PC-9 (cell line): ENCODE data around the gene FAM168A. TPM values are rescaled to one million over a fixed set of nuclear protein-coding genes. Genes with fewer than 3 reads are reported as not detected.

ENCODE experiments used
- BruUV-seq: library from RNA; stranded (reverse); fragments of 400-500 nt; replicated peaks from 2 replicates; lab custom pipeline; 2021; lab: Mats Ljungman, UMichigan
- CTCF ChIA-PET: fragments of 300-600 bp; sonication (Branson Sonifier 250); formaldehyde crosslinking; loops from one replicate; lab custom pipeline; 2022; ENCODE audit warnings: antibody characterized with exemption; lab: Charles Lee
- POLR2A ChIA-PET: fragments of 300-600 bp; sonication (Branson Sonifier 250); formaldehyde crosslinking; loops from one replicate; lab custom pipeline; 2022; ENCODE audit warnings: antibody characterized with exemption; ENCODE audit not compliant: unreplicated experiment; lab: Charles Lee
- DNase-seq, 2 experiments: peaks; one replicate each; pipeline versions ENCODE4 v3.0.0 to v3.0.0-alpha.2; 2015 to 2022; ENCODE audit warnings: mixed read lengths in 1 of 2
- H2AFZ ChIP-seq: fragments of 200-600 bp; sonication (generic); 2 replicates; pipeline ENCODE4 v1.8.1; 2017; ENCODE audit warnings: antibody characterized with exemption
- H3F3A ChIP-seq: fragments of 200-600 bp; sonication (generic); 2 replicates; pipeline ENCODE4 v1.8.1; 2017; ENCODE audit warnings: antibody characterized with exemption, mild to moderate bottlenecking, low read depth; ENCODE audit not compliant: insufficient read depth
- H3K27ac ChIP-seq: fragments of 200-600 bp; sonication (generic); 2 replicates; pipeline ENCODE4 v1.6.1; 2016; ENCODE audit warnings: mixed run types
- H3K27me3 ChIP-seq: fragments of 200-600 bp; sonication (generic); 2 replicates; pipeline ENCODE4 v1.6.1; 2016; ENCODE audit warnings: low read depth, mixed run types; ENCODE audit not compliant: insufficient read depth
- H3K36me3 ChIP-seq: fragments of 200-600 bp; sonication (generic); 2 replicates; pipeline ENCODE4 v1.6.1; 2016; ENCODE audit warnings: low read depth, mixed run types
- H3K4me1 ChIP-seq: fragments of 200-600 bp; sonication (generic); replicated peaks from 2 replicates; pipeline ENCODE4 v1.6.1; 2016; ENCODE audit warnings: mixed run types; ENCODE audit not compliant: insufficient read depth
- H3K4me2 ChIP-seq: fragments of 200-600 bp; sonication (generic); 2 replicates; pipeline ENCODE4 v1.6.1; 2017; ENCODE audit warnings: mixed run types
- H3K4me3 ChIP-seq: fragments of 200-600 bp; sonication (generic); 2 replicates; pipeline ENCODE4 v1.6.1; 2016; ENCODE audit warnings: mixed run types
- H3K79me2 ChIP-seq: fragments of 200-600 bp; sonication (generic); 2 replicates; pipeline ENCODE4 v1.6.1; 2017; ENCODE audit warnings: low read depth, mixed run types
- H3K9me2 ChIP-seq: fragments of 200-600 bp; sonication (generic); 2 replicates; pipeline ENCODE4 v1.8.1; 2017; ENCODE audit warnings: mild to moderate bottlenecking; ENCODE audit not compliant: insufficient read depth
- H3K9me3 ChIP-seq: fragments of 200-600 bp; sonication (generic); 2 replicates; pipeline ENCODE4 v1.8.1; 2016; ENCODE audit warnings: low read depth; ENCODE audit not compliant: insufficient read depth
- H4K20me1 ChIP-seq: fragments of 200-600 bp; sonication (generic); 2 replicates; pipeline ENCODE4 v1.8.1; 2017; ENCODE audit not compliant: insufficient read depth
- CTCF ChIP-seq: fragments of 200-600 bp; sonication (generic); conservative IDR thresholded peaks from 2 replicates; pipeline ENCODE4 v1.6.1; 2017; ENCODE audit warnings: mixed run types, antibody characterized with exemption, mild to moderate bottlenecking, moderate library complexity
- EZH2 ChIP-seq: fragments of 200-600 bp; sonication (generic); IDR thresholded peaks from 2 replicates; pipeline ENCODE4 v1.8.0; 2017; ENCODE audit warnings: antibody characterized with exemption, low read depth
- intact Hi-C: fragments of 100-400 bp; cut with micrococcal nuclease; formaldehyde crosslinking; loops from one replicate; pipeline ENCODE4 v1.10.0; 2022; ENCODE audit not compliant: unreplicated experiment
- total RNA-seq: library from RNA; stranded (reverse); gene quantifications from 2 replicates; pipeline ENCODE4 v1.2.3, GENCODE V29; 2021

The FAM168A gene
- total RNA-seq, 1 experiment from 2014 or later = 51.2 TPM

- no peaks in the 10 kb centered on the region for H4K20me1 ChIP-seq
Measured at GRCh38 chr11:73645972-73646631, 48.2 kb upstream of the FAM168A start, which contains the start of gene PLEKHB1. Gene PLEKHB1 (plus strand): TSS chr11:73646581. CDS start chr11:73646609, 28 bp downstream.

GRCh38 chr11:73645121-73645969 lies 47.4 kb upstream of the FAM168A start:
- Histone ChIP-seq H3F3A (peaks cover 4% of the 10 kb centered on the region; the same call in 1 of the 2 replicates), H3K9me3 (no peaks in the 10 kb centered on the region), H4K20me1 (no peaks in the 10 kb centered on the region), H3K9me2 (no peaks in the 10 kb centered on the region), H3K79me2 (no peaks in the 10 kb centered on the region), H3K27me3 (no peaks in the 10 kb centered on the region), H3K4me1 (peaks cover 7% of the 10 kb centered on the region), H3K4me3 (no peak overlapping the region), H3K36me3 (no peaks in the 10 kb centered on the region), H3K4me2 (no peak overlapping the region), H2AFZ (no peak overlapping the region), H3K27ac (no peak overlapping the region)
- ChIA-PET CTCF (interaction anchor here (0.6 kb wide), 1 partner anchor 925 kb away, joined by 3 read pairs; no protein-coding TSS in a partner anchor), POLR2A (interaction anchor here (0.7 kb wide), 1 partner anchor 256 kb away, joined by 5 read pairs; no protein-coding TSS in a partner anchor)
- intact Hi-C loops = no loop called here
- no TSS peak for BruUV-seq
- no peak for DNase-seq
- TF ChIP-seq EZH2 = no peak
- TF ChIP-seq CTCF = no peak

More at GRCh38 chr11:73645972-73646631, 48.2 kb upstream of the FAM168A start, which contains the start of gene PLEKHB1:
- H3K79me2 ChIP-seq = no peaks in the 10 kb centered on the region
- no peak within 1 kb of the TSS for H3K27ac ChIP-seq
- H3K27me3 ChIP-seq = no peaks in the 10 kb centered on the region
- no peak for DNase-seq
- POLR2A ChIA-PET = no interaction called here
- intact Hi-C loops = no loop called here
- peaks cover 4% of the 10 kb centered on the region; the same call in 1 of the 2 replicates for H3F3A ChIP-seq
- peaks cover 7% of the 10 kb centered on the region for H3K4me1 ChIP-seq
- CTCF ChIA-PET = interaction anchor here (0.5 to 2.6 kb wide), 3 partner anchors 14 to 924 kb away, joined by 3 to 11 read pairs (median 5); no protein-coding TSS in a partner anchor
- H2AFZ ChIP-seq = no peak within 1 kb of the TSS
- H3K9me3 ChIP-seq = no peaks in the 10 kb centered on the region
- no peak for TF ChIP-seq EZH2
- no peak for TF ChIP-seq CTCF
- no peaks in the 10 kb centered on the region for H3K9me2 ChIP-seq
- no TSS peak for BruUV-seq
- H3K36me3 ChIP-seq = no peaks in the 10 kb centered on the region
- peak within 1 kb of the TSS; percentile 49; the same call in 1 of the 2 replicates for H3K4me3 ChIP-seq
- H3K4me2 ChIP-seq = peak within 1 kb of the TSS; percentile 73

- POLR2A ChIA-PET = no interaction called here
- Histone ChIP-seq H3K27ac (no peak overlapping the region), H3K4me1 (no peaks in the 10 kb centered on the region), H3K4me2 (no peak overlapping the region), H3K4me3 (no peak overlapping the region), H3F3A (no peaks in the 10 kb centered on the region), H3K9me2 (no peaks in the 10 kb centered on the region), H3K27me3 (no peaks in the 10 kb centered on the region), H3K36me3 (no peaks in the 10 kb centered on the region), H3K79me2 (no peaks in the 10 kb centered on the region), H3K9me3 (no peaks in the 10 kb centered on the region), H4K20me1 (no peaks in the 10 kb centered on the region), H2AFZ (no peak overlapping the region)
- TF ChIP-seq CTCF (no peak), EZH2 (no peak)
- CTCF ChIA-PET = no interaction called here
- DNase-seq = no peak
- intact Hi-C loops = no loop called here
- BruUV-seq = no TSS peak
Measured at GRCh38 chr11:73641668-73642067, 43.8 kb upstream of the FAM168A start.
